Stimulated activated CD4-positive, alpha-beta T cell treated with anti-CD3 and anti-CD28 coated beads, Interleukin-2, amount 100 ng/mL, for 24 hours (primary cell): ENCODE data around the gene F8A3.
"Not testable (repeated sequence)": the region's sequence is repeated elsewhere in the genome, so short reads cannot be mapped to it uniquely, and the experiment has no call there.

Source experiments
- DNase-seq, 2 donors: peaks; one replicate each; pipeline ENCODE4 v3.0.0-alpha.2; 2020

The F8A3 gene

GRCh38 chrX:155458471-155458870, at the start of gene F8A3:
TSS of gene F8A3 (minus strand) at chrX:155458620. CDS start at chrX:155458600, 20 bp downstream.
- not testable (repeated sequence) for DNase-seq

DNA sequence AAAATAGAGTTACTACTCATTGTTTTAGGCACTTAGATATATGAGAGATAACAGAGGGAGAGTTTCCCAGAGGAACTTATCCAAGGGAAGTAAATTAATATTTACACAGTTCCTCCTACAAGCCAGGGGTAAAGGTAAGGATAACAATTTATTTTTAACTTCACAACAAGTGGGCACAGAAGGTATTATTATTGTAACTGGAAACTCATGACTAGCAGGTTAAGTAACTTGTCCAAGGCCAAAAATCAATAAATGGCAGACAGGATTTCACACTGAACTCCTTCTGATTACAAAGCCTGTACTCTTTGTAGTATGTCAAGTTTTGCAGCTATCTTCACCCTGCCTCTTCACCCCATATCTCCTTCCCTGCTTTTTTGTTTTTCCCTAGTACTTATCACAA, 46.9 kb upstream of the F8A3 start:
- DNase-seq = no peak

GRCh38 chrX:155495134-155495533, 36.7 kb upstream of the F8A3 start:
- DNase-seq = not testable (repeated sequence)

- not testable (repeated sequence) for DNase-seq
Observed at GRCh38 chrX:155491421-155491820, 33.0 kb upstream of the F8A3 start.

DNA sequence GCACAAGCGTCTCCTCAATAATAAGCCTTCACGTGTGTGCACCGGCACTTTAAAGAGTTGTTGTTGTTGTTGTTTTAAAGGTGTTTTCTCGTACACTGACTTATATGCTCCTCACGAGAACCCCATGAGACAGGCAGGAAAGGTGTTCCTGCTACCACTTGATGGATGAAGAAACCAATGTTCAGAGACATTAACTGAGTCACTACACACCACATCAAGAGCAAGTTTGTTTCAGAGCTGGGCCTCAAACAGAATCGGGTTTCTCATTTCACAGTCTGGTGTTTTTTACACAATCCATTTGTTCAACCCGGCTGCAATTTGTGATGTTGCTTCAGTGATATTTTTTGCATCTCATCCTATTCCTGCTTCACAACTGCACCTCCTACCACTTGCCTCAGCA, 18.7 kb upstream of the F8A3 start:
- DNase-seq = not testable (repeated sequence)

DNA sequence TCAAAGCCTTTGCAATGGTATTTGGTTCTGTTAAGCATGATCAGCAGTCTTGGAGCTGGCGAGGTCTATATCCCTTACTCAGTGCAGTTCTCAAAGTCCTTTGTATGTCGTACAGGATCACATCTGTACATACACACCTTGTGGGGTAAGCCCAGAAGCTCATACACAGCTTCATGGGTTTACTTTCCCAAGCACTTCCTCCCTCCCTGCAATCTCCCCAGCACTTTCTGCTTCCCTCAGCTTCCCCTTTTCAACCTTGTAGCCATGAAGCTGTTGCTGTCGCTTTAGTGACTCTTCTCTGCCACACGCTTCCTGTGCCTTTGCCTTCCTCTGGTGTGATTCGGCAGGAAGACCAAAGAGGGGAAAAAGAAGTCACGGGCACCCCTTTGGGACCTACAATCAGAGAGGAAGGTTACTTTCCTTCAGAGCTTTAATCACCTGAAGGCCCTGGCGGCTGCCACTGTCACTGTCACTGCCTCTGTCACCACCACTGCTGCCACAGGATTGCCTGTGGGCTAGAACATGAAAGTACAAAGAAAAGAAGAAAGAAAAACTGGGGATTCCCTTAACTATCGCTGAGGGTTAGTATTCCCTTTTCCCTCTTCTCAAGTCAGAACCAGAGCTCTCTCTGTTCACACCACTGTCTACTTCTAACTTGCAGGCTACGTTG, 8.0 kb upstream of the F8A3 start:
- not testable (repeated sequence) for DNase-seq

DNA sequence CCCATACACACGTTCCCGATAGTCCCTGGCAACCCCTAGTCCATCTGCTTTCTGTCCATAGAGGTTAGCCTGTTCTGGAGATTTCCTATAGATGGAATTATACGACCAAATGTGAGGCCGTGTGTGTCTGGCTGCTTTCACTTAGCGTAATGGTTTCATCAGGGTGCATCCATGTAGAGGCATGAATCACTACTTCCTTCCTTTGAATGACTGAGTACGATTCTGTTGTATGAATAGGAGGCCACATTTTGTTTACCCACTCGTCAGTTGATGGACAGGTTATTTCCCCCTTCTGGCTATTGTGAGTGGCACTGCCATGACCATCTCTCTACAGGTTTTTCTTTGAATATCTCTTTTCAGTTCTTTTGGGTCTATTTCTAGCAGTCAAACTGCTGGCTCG, 2.1 kb upstream of the F8A3 start:
- not testable (repeated sequence) for DNase-seq

GRCh38 chrX:155457761-155458447, 516 bp downstream of the F8A3 start:
- not testable (repeated sequence) for DNase-seq

DNA sequence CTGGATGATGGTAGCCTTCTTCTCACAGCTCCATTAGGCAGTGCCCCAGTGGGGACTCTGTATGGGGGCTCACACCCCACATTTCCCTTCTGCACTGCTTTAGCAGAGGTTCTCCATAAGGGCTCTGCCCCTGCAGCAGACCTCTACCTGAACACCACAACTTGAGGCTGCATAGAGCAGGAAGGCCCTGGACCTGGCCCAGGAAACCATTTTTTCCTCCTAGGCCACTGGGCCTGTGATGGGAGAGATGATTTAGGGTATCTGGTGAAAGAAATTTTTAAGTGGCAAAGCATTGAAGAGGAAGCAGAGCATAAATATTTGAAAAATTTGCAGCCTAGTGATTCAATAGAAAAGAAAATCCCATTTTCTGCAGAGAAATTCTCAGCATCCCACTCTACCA, 17.3 kb downstream of the F8A3 start:
- DNase-seq = no peak

DNA sequence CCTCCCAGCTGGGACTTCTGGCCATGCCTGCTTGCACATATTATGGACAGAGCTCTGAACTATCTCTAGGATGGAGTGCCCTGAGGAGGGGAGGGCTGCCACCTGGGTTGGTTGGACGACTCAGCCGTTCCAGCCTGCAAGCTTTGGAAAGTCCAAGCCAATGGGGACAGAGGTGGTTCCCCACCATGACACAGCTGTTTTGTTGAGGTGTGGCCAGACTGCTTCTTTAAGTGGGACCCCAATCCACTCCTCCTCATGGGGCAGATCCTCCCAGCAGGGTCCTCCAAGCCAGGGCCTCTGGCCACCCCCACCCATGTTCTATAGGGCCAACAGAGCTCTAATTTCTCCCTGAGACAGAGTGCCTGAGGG, 22.7 kb downstream of the F8A3 start:
- no peak for DNase-seq

DNA sequence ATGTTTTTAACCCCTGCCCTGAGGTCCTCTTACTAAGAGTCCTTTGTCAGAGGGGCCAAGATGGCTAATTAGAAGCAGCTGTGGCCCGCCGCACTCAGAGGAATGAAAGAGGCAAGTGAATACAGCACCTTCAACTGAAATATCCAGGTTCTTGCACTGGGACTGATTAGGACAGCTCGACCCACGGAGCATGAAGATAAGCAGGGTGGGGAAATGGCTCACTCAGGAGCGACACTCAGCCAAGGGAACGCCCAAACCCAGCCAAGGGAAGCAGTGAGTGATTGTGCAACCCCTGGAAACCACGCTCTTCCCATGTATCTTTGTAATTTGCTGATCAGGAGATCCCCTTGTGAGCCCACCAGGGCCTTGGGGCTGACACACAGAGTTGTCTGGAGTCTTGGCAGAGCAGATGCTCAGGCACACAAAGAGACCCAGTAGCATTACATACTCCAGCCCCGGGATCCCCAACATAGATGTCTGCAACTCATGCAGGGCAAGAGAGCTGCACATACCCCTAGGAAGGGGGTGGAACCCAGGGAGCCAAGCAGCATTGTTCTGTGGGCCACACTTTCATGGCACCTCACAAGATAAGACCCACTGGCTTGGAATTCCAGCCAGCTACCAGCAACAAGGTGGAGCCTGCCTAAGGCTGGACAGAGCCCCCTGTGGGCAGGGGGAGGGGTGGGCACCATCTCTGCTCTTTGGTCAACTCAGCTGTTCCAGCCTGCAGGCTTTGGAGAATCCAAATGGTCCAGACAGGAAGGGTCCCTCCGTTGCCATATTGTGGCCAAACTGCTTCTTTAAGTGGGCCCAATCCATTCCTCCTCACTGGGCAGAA, 23.3 kb downstream of the F8A3 start:
- no peak for DNase-seq

DNA sequence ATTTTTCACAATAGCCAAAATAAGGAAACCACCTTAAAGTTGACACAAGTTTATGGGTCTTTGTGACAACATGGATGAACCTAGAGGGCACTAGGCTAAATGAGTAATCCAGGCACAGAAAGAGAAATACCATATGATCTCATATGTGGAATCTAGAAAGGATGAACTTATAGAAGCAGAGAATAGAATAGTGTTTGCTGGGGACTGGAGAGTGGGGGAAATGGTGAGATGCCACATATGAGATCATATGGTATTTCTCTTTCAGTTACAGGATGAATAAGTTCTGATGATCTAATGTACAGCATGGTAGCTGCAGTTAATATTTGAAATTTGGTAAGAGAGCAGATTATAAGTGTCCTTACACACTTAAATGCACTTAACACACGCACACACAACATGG, 40.7 kb downstream of the F8A3 start:
- no peak for DNase-seq
